ENCODE results near the gene UCP2. TPM values are rescaled to one million over a fixed set of nuclear protein-coding genes. Genes with fewer than 3 reads are reported as not detected.
"Not testable (repeated sequence)": the region's sequence is repeated elsewhere in the genome, so short reads cannot be mapped to it uniquely, and the experiment has no call there.

The UCP2 gene
- total and polyA plus RNA-seq, 8 donors = 4.6 to 19.4 (median 12.7) TPM

DNA sequence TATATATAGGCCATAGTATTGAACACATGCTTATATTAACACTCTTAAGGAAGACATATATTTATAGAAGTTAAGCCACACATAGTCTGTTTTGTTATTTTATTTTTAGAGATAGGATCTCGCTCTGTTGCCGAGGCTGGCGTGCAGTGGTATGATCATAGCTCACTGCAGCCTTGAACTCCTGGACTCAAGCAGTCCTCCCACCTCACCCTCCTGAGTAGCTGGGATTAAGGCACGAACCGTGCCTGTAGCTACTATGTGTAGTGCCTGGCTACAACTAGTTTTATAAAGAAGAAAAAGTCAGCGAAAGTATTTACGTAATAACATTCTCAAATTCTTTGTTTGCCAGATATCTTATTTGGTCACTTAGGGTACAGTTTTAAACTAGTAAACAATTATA, 5.6 kb upstream of the UCP2 start:
- H3K4me1 ChIP-seq = peaks cover 0 to 10% (median 0%) of the 10 kb centered on the region in 3 donors
- intact Hi-C loops (cut with DNase I) = no loop called here

DNA sequence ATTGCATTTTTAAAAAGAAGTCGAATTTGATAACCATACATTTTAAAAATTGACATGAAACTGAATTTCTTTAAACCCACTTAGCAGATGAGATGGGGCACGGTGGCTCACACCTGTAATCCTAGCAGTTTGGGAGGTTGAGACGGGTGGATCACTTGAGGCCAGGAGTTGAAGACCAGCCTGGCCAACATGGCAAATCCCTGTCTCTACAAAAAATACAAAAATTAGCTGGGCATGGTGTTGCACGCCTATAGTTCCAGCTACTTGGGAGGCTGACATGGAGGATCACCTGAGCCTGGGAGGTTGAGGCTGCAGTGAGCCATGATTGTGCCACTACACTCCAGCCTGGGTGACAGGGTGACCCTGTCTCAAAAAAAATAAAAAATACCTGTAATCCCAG, 3.0 kb upstream of the UCP2 start:
- H3K4me3 ChIP-seq; intact Hi-C loops (cut with DNase I); FAIRE-seq; ATAC-seq; H3K27ac ChIP-seq; H3K9me3 ChIP-seq; H3K36me3 ChIP-seq; H3K27me3 ChIP-seq: not testable (repeated sequence)
- WGBS, 2 donors = 87 to 90% methylated on average over 4 of the region's 4 CpGs
- peaks cover 0 to 16% (median 0%) of the 10 kb centered on the region in 3 donors for H3K4me1 ChIP-seq
- peak in 1 of 6 donors; percentile 21 for DNase-seq

More for the DNA sequence above, 5.6 kb upstream of the UCP2 start:
- Histone ChIP-seq H3K9me3 (no peaks in the 10 kb centered on the region), H3K27ac (no peak overlapping the region), H3K36me3 (no peaks in the 10 kb centered on the region), H3K4me3 (no peak overlapping the region), H3K27me3 (no peaks in the 10 kb centered on the region)
- FAIRE-seq (no peak), DNase-seq (peak in 1 of 6 donors; percentile 10), ATAC-seq (no peak)
- 47 to 58% methylated on average over 7 of the region's 7 CpGs for WGBS, 2 donors
- TF ChIP-seq, protein P1, sequence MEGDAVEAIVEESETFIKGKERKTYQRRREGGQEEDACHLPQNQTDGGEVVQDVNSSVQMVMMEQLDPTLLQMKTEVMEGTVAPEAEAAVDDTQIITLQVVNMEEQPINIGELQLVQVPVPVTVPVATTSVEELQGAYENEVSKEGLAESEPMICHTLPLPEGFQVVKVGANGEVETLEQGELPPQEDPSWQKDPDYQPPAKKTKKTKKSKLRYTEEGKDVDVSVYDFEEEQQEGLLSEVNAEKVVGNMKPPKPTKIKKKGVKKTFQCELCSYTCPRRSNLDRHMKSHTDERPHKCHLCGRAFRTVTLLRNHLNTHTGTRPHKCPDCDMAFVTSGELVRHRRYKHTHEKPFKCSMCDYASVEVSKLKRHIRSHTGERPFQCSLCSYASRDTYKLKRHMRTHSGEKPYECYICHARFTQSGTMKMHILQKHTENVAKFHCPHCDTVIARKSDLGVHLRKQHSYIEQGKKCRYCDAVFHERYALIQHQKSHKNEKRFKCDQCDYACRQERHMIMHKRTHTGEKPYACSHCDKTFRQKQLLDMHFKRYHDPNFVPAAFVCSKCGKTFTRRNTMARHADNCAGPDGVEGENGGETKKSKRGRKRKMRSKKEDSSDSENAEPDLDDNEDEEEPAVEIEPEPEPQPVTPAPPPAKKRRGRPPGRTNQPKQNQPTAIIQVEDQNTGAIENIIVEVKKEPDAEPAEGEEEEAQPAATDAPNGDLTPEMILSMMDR (IDR thresholded peaks at IDR 0.05) = no peak

GRCh38 chr11:73983741-73984538, 1.3 kb upstream of the UCP2 start:
- no peaks in the 10 kb centered on the region for H3K9me3 ChIP-seq
- FAIRE-seq (no peak), DNase-seq (peak in 1 of 6 donors; percentile 12), ATAC-seq (no peak)
- intact Hi-C loops (cut with DNase I) = no loop called here
- no peaks in the 10 kb centered on the region for H3K36me3 ChIP-seq
- peaks cover 0 to 25% (median 7%) of the 10 kb centered on the region in 3 donors for H3K4me1 ChIP-seq
- H3K4me3 ChIP-seq = peak overlapping the region in 3 of 4 donors; percentile 44 to 57 (median 48)
- 66 to 69% methylated on average over 18 of the region's 18 CpGs for WGBS, 2 donors
- no peaks in the 10 kb centered on the region for H3K27me3 ChIP-seq
- TF ChIP-seq, protein P1 (IDR thresholded peaks at IDR 0.05) = no peak
- H3K27ac ChIP-seq = peak overlapping the region; percentile 64 to 86 (median 80)

DNA sequence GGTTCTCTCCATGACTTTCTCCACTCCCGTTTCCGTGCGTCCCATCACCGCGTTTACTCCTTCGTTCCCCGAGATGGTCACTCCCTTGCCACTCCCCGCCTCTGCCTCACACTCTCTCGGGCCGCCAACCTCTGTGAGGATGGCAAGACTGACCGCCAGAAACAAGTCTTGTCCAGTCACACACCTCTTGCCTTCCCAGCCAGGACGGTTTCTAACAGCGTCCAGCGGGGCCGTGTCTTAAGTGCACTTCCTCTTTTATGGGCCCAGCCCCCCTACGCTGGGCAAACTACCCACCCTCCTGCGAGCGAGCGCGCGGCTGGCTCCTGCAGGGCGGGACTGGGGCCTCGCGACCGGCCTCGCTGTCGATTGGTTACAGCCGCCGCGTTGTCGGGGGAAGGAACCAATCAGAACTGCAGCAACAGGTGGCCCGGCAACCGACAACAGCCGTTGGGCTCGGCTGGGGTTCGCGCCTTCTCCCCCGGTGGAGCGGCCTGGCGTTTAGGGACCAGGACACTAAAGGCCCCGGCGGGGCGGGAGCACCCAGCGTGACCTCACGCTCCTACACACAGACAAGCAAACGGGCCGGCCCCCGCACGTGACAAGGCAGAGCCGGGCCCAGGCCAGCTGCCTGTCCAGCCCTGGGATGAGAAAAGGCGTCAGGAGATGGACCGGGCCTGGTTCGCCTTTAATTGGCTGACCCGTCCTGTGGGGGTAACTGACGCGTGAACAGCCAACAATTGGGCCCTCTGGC, 522 bp upstream of the UCP2 start:
- peak; percentile 86 to 95 (median 92) for DNase-seq
- peaks cover 0 to 25% (median 7%) of the 10 kb centered on the region in 3 donors for H3K4me1 ChIP-seq
- peak overlapping the region; percentile 64 to 86 (median 80) for H3K27ac ChIP-seq
- ATAC-seq = peak; percentile 87 to 95 (median 91)
- WGBS, 2 donors = 0 to 1% methylated on average over 55 to 56 of the region's 56 CpGs
- H3K4me3 ChIP-seq = peak overlapping the region; percentile 43 to 57 (median 46)
- H3K27me3 ChIP-seq = no peaks in the 10 kb centered on the region
- TF ChIP-seq, protein P1 (IDR thresholded peaks at IDR 0.05) = no peak
- FAIRE-seq = no peak
- intact Hi-C loops (cut with DNase I) = no loop called here
- no peaks in the 10 kb centered on the region for H3K9me3 ChIP-seq
- no peaks in the 10 kb centered on the region for H3K36me3 ChIP-seq

GRCh38 chr11:73981051-73981805, 1.4 kb downstream of the UCP2 start:
- ATAC-seq = no peak
- H3K36me3 ChIP-seq = no peaks in the 10 kb centered on the region
- WGBS, 2 donors = 77 to 78% methylated on average over 13 of the region's 13 CpGs
- H3K27ac ChIP-seq = peak overlapping the region in 2 of 4 donors; percentile 80 to 85
- FAIRE-seq = no peak
- TF ChIP-seq, protein P1 (IDR thresholded peaks at IDR 0.05) = no peak
- H3K4me3 ChIP-seq = peak overlapping the region in 1 of 4 donors; percentile 57
- no peaks in the 10 kb centered on the region for H3K9me3 ChIP-seq
- peaks cover 0 to 25% (median 7%) of the 10 kb centered on the region in 3 donors for H3K4me1 ChIP-seq
- intact Hi-C loops (cut with DNase I) = no loop called here
- H3K27me3 ChIP-seq = no peaks in the 10 kb centered on the region
- DNase-seq = peak in 1 of 6 donors; percentile 22

All from pancreas (tissue), 10 donors.